LNCaP clone FGC (cell line): Measurements from ENCODE around the gene EIF4EBP3.

Experiments
- DNase-seq: peaks from one replicate; pipeline ENCODE4 v3.0.0-alpha.2; 2011; ENCODE audit warnings: low read depth
- H3K4me3 ChIP-seq: 2 replicates; pipeline ENCODE4 v1.5.1; 2011; ENCODE audit warnings: mild to moderate bottlenecking, low read depth, low read length, control low read depth
- TF ChIP-seq, protein P1 (sequence below): IDR thresholded peaks from 2 replicates; pipeline ENCODE4 v1.5.1; 2012; ENCODE audit warnings: mild to moderate bottlenecking; ENCODE audit not compliant: control insufficient read depth, insufficient read depth; ENCODE audit errors: extremely low read depth

Gene EIF4EBP3

DNA sequence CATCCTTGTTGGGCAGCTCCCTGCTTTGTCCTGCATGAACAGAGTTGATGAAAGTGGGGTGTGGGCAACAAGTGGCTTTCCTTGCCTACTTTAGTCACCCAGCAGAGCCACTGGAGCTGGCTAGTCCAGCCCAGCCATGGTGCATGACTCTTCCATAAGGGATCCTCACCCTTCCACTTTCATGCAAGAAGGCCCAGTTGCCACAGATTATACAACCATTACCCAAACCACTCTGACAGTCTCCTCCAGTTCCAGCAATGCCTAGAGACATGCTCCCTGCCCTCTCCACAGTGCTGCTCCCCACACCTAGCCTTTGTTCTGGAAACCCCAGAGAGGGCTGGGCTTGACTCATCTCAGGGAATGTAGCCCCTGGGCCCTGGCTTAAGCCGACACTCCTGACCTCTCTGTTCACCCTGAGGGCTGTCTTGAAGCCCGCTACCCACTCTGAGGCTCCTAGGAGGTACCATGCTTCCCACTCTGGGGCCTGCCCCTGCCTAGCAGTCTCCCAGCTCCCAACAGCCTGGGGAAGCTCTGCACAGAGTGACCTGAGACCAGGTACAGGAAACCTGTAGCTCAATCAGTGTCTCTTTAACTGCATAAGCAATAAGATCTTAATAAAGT lies 21.1 kb downstream of the EIF4EBP3 start:
- no peak overlapping the region for H3K4me3 ChIP-seq
- DNase-seq, result no peak
- TF ChIP-seq, protein P1, sequence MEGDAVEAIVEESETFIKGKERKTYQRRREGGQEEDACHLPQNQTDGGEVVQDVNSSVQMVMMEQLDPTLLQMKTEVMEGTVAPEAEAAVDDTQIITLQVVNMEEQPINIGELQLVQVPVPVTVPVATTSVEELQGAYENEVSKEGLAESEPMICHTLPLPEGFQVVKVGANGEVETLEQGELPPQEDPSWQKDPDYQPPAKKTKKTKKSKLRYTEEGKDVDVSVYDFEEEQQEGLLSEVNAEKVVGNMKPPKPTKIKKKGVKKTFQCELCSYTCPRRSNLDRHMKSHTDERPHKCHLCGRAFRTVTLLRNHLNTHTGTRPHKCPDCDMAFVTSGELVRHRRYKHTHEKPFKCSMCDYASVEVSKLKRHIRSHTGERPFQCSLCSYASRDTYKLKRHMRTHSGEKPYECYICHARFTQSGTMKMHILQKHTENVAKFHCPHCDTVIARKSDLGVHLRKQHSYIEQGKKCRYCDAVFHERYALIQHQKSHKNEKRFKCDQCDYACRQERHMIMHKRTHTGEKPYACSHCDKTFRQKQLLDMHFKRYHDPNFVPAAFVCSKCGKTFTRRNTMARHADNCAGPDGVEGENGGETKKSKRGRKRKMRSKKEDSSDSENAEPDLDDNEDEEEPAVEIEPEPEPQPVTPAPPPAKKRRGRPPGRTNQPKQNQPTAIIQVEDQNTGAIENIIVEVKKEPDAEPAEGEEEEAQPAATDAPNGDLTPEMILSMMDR, result no peak

DNA sequence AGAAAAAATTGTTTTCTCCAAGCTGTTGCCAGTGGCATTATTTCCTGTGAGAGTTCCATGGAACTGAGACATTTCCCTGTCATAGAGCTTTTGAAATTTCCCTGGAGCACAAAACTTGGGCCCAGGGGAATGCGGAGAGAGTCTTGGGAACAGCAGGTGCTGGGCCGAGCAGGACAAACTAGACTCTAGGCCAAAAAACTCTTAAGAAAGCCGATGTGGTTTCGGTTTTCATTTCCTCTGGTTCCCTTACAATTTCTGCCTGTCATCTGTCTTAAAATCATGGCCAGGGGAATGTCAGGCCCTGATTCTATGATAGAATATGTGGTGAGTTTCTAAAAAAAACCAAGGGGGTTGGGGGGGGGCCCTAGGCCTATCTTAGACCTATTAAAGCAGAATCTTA lies 21.7 kb downstream of the EIF4EBP3 start:
- H3K4me3 ChIP-seq, result no peak overlapping the region
- TF ChIP-seq, protein P1, result no peak
- no peak for DNase-seq

DNA sequence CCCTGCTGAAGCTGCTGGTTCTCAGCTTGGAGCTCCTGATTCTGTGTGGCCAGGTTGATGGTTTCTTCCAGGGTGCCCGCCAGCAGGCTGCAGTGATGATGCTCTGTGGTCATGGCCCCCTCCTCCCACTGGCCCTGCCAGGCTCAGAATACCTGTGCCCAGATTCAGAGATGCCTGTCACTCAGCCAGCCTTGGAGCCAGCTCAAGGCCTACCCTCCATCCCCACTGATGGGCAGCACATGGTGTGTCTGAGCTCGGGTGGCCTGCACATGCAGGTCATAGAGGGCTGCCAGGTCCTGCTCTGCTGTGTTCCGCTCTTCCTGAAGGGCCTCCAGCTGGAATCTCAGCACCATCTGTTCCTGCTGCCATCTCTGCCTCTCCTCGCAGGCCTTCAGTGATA lies 22.6 kb downstream of the EIF4EBP3 start:
- TF ChIP-seq, protein P1, result no peak
- DNase-seq, result no peak
- no peak overlapping the region for H3K4me3 ChIP-seq

DNA sequence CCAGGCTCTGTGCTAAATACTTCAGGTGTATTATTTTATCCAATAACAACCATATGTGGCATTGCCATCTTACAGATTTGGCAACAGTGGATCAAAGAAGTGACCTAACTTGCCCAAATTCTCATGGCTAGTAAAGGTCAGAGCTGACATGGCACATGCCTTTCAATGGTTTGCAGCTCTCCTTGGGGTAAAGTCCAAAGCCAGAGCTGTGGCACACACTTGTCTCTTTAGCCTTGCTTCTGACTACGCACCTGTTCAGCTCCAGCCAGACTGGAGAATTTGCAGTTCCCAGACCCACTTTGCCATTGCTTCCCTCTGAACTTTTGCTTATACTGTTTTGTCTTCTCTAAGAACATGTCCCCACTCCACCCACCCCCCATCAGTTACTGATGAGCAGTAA lies 23.0 kb downstream of the EIF4EBP3 start:
- H3K4me3 ChIP-seq, result no peak overlapping the region
- DNase-seq, result no peak
- TF ChIP-seq, protein P1, result no peak

GRCh38 chr5:140571105-140571504 lies 23.6 kb downstream of the EIF4EBP3 start:
- TF ChIP-seq, protein P1, result no peak
- DNase-seq, result no peak
- no peak overlapping the region for H3K4me3 ChIP-seq

- H3K4me3 ChIP-seq, result no peak overlapping the region
- TF ChIP-seq, protein P1, result no peak
- no peak for DNase-seq
Observed at GRCh38 chr5:140573683-140574082, 26.2 kb downstream of the EIF4EBP3 start.

GRCh38 chr5:140574165-140574564 lies 26.7 kb downstream of the EIF4EBP3 start:
- TF ChIP-seq, protein P1, result no peak
- no peak for DNase-seq
- no peak overlapping the region for H3K4me3 ChIP-seq
